HK-2 (cell line): ENCODE results near the gene GJA5.

Experiments
- DNase-seq: peaks from one replicate; pipeline ENCODE4 v3.0.0-alpha.2; 2018; ENCODE audit not compliant: unreplicated experiment

GJA5 gene

GRCh38 chr1:147760481-147761260 lies at the start of gene GJA5:
Gene GJA5 (minus strand): TSS chr1:147760602. CDS start chr1:147759238, 1,364 bp downstream.
- DNase-seq, result no peak

- no peak for DNase-seq
Observed at GRCh38 chr1:147809236-147809635, 48.8 kb upstream of the GJA5 start.

GRCh38 chr1:147808025-147808424 lies 47.6 kb upstream of the GJA5 start:
- no peak for DNase-seq

- no peak for DNase-seq
Observed at GRCh38 chr1:147807405-147807804, 47.0 kb upstream of the GJA5 start.

- DNase-seq, result no peak
Observed at GRCh38 chr1:147804942-147805723, 44.7 kb upstream of the GJA5 start.

- no peak for DNase-seq
Observed at GRCh38 chr1:147800804-147801203, 40.4 kb upstream of the GJA5 start.

GRCh38 chr1:147798731-147799130 lies 38.3 kb upstream of the GJA5 start:
- no peak for DNase-seq

GRCh38 chr1:147794570-147794969 lies 34.2 kb upstream of the GJA5 start:
- no peak for DNase-seq

- no peak for DNase-seq
Observed at GRCh38 chr1:147791876-147792275, 31.5 kb upstream of the GJA5 start.

GRCh38 chr1:147787765-147788164 lies 27.4 kb upstream of the GJA5 start:
- no peak for DNase-seq

- DNase-seq, result no peak
Observed at GRCh38 chr1:147786536-147786935, 26.1 kb upstream of the GJA5 start.

GRCh38 chr1:147785794-147786506 lies 25.5 kb upstream of the GJA5 start:
- no peak for DNase-seq

- no peak for DNase-seq
Observed at GRCh38 chr1:147784941-147785340, 24.5 kb upstream of the GJA5 start.

GRCh38 chr1:147781056-147781471 lies 20.7 kb upstream of the GJA5 start:
- DNase-seq, result no peak

GRCh38 chr1:147777694-147778093 lies 17.3 kb upstream of the GJA5 start:
- DNase-seq, result no peak

- no peak for DNase-seq
Observed at GRCh38 chr1:147773215-147773715, 12.9 kb upstream of the GJA5 start.

- DNase-seq, result no peak
Observed at GRCh38 chr1:147772570-147772969, 12.2 kb upstream of the GJA5 start.

GRCh38 chr1:147771226-147772125 lies 11.1 kb upstream of the GJA5 start:
- DNase-seq, result no peak

- no peak for DNase-seq
Observed at GRCh38 chr1:147769106-147769505, 8.7 kb upstream of the GJA5 start.

GRCh38 chr1:147768582-147768981 lies 8.2 kb upstream of the GJA5 start:
- no peak for DNase-seq

GRCh38 chr1:147768101-147768500 lies 7.7 kb upstream of the GJA5 start:
- no peak for DNase-seq
